Activated T-cell treated with anti-CD3 and anti-CD28 coated beads for 4 hours (primary cell): ENCODE results near the gene PROC.

ENCODE experiments used
- DNase-seq: peaks from one replicate; pipeline ENCODE4 v3.0.0-alpha.2; 2020

PROC gene

DNA sequence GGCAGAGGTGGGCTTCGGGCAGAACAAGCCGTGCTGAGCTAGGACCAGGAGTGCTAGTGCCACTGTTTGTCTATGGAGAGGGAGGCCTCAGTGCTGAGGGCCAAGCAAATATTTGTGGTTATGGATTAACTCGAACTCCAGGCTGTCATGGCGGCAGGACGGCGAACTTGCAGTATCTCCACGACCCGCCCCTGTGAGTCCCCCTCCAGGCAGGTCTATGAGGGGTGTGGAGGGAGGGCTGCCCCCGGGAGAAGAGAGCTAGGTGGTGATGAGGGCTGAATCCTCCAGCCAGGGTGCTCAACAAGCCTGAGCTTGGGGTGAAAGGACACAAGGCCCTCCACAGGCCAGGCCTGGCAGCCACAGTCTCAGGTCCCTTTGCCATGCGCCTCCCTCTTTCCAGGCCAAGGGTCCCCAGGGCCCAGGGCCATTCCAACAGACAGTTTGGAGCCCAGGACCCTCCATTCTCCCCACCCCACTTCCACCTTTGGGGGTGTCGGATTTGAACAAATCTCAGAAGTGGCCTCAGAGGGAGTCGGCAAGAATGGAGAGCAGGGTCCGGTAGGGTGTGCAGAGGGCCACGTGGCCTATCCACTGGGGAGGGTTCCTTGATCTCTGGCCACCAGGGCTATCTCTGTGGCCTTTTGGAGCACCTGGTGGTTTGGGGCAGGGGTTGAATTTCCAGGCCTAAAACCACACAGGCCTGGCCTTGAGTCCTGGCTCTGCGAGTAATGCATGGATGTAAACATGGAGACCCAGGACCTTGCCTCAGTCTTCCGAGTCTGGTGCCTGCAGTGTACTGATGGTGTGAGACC lies at the start of gene PROC:
Gene PROC, plus strand, starts transcription at position 128 of the 812 bp plus-strand sequence. CDS start 1,516 bp downstream, outside the sequence.
- no peak for DNase-seq

DNA sequence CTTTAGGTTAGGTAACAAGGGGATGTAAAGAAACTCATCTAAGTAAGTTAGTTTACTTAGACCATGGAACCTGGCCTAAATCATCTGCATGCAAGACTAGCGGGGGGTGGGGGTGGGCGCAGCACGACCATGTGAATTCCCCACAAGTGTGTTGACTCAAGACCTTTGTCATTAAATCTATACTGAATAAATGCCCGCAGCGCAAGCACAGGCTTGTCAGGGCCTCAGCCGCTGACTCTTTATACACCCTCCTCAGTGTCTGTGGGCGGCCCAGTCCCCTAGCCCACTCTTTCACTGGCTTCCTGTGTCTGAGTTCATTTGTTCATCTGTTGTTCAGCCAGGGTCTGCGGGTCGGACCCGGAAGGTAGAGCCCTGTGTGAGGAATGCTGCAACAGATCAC lies 48.2 kb upstream of the PROC start:
- DNase-seq, result no peak

DNA sequence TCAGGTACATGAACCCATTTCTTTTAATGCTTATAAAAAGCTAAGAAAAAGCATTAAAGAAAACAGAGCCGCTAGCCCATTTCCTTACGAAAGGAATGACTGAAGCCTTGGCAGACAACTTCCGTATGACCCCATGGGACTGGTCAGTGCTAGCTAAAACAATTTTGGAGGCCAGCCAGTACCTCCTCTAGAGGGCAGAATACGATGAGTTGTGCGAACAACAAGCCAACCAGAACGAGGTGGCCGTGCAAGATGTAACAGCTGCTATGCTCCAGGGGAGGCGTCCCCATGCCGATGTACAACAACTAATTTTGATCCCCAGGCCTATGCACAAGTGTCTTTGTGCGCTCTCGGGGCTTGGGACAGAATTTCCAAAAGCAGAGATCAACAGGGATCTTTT lies 47.2 kb upstream of the PROC start:
- no peak for DNase-seq

DNA sequence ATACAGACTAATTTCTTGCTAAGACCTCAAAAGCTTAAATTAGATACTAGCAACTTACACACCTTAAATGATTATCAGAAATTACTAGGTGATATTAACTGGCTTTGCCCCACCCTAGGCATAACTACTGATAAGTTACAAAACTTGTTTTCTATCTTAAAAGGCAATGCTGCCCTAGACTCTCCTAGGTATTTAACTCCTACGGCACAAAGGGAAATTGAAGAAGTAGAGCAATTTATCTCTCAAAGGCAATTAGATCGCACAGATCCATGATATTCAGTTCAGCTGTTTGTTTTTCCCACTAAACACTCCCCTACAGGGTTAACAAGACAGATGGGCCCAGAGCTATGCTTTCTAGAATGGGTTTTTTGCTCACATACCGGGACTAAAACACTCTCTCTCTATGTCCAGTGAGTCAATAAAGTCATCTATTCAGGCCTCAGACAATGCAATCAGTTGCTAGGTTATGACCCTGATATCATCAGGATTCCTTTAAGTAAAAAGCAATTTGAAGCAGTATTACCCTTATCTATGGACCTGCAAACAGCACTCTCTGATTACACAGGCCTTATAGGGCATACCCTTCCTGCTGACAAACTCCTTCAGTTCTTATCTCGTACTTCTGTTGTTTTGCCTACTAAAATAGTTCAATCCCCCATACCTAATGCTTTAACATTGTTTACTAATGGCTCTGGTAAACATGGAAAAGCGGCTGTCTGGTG lies 44.7 kb upstream of the PROC start:
- DNase-seq, result no peak

DNA sequence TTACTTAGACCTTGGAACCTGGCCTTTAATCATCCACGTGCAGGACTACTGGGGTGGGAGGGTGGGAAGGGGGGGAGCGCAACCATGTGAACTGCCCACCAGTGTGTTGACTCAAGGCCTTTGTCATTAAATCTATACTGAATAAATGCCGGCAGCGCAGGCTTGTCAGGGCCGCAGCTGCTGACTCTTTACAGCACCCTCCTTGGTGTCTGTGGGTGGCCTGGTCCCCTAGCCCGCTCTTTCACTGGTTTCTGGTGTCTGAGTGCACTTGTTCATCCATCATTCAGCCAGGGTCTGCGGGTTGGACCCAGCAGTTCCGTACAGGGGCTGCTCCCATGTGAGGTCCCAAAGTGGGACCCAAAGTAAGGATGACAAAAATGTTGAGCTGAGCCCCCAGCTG lies 42.0 kb upstream of the PROC start:
- DNase-seq, result no peak

DNA sequence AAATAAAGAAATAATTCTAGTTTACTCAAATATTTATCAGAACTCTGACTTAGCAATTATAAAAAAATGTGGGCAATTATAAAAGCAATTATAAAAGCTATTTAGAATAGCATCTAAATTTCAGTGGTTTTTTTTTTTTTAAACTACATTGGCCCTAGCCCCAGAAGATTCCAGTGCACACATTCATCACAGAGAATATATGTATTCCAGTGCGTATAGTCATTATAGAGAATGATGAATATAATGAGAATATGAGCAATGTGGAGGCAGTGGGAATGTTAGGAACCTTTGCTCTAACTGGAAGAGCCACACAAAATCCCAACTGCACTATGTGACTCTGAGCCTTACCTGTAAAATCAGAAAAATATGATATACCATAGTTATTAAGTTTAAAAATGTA lies 41.0 kb upstream of the PROC start:
- DNase-seq, result no peak

DNA sequence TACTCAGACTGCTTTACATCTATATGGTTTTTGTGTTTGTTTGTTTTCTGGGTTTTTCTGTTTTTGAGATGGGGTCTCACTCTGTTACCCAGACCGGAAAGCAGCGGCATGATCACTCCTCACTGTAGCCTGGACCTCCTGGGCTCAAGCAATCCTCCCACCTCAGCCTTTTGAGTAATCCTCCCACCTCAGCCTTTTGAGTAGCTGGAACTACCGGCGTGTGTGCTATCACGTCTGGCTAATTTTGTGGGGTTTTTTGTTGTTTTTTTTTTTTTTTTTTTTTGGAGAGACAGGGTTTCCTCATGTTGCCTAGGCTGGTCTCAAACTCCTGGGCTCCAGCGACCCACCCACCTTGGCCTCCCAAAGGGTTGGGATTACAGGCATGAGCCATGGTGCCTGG lies 39.5 kb upstream of the PROC start:
- no peak for DNase-seq

DNA sequence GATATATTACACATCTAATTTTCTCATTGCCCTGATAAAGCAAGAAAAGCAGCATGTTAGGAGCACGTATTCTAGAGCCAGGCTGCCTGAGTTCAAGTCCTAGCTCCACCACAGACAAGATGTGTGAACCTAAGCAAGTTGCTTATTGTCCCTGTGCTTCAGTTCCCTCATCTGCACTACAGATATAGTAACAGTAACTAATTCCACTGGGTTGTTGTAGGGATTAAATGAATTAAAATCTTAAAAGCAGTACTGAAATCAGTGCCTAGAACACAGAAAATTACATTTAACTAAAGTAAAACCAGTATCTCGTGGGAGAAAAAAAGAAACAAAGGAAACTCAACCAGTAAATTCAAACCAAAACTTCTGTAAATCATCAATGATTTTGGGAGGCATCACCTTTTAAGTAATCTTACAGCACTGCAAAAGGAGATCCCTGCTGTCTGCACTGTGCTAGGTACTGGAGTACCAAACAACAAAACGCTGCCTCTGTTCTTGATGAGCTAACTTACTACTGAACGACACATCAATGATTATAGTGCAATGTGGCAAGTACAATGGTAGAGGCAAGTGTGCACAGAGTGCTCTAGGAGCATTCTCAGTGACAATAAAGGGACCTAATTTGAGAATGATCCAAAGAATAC lies 38.4 kb upstream of the PROC start:
- no peak for DNase-seq

DNA sequence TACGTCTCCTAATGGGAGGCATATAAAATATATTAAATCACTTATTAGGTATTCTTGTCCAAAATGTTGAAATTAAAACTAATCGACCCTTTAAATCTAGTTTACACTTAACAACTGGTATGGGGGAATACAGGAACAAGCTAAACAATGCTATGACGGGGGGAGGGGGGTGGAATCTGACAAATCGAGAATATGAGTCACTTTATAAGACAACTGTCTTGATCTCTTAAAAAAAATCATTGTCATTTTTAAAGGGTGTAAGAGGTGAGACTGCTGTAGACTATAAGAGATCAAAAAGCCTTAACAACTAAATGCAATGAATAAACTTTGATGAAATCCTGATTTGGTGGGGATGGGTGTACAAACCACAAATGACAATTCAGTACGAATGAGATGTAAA lies 36.5 kb upstream of the PROC start:
- peak; percentile 31 for DNase-seq

DNA sequence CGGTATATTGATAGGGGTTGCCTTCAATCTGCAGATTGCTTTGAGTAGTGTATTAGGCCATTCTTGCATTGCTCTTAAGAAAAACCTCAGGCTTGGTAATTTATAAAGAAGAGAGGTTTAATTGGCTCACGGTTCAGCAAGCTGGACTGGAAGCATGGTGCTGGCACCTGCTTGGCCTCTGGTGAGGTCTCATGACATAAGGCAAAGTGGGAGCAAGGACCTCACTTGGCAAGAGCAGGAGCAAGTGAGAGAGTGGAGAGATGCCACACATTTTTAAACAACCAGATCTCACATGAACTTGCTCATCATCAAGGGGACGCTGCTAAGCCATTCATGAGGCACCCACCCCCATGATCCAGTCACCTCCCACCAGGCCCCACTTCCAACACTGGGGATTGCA lies 35.4 kb upstream of the PROC start:
- DNase-seq, result no peak

DNA sequence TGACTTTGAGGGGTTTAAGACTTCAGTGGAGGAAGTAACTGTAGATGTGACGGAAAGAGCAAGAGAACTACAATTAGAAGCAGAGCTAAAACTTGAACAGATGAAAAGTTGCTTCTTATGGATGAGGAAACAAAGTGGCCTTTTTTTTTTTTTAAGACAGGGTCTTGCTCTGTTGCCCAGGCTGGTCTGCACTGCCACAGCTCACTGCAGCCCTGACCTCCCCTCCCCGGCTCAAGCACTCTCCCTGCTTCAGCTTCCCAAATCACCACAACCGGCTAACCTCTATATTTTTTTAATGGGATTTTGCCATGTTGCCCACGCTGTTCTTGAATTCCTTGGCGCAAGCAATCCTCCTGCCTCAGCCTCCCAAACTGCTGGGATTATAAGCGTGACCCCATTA lies 33.7 kb upstream of the PROC start:
- DNase-seq, result no peak

DNA sequence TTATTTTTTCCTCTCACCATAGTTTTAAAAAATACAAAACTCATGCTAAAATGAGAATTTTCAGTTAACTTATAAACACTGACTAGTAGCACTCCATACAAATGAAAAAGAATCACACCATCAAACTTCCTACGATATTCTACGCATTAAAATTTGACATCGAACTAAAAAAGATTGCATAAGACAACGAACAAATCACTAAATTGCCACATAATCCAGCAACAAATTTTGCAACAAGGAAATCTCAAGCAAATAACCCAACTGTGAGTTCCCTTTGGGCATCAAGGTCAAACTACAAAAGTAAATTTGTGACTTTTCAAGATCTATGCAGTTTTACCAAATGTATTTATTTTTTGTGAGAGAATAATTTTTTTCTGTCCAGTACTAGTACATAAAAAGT lies 32.0 kb upstream of the PROC start:
- no peak for DNase-seq

DNA sequence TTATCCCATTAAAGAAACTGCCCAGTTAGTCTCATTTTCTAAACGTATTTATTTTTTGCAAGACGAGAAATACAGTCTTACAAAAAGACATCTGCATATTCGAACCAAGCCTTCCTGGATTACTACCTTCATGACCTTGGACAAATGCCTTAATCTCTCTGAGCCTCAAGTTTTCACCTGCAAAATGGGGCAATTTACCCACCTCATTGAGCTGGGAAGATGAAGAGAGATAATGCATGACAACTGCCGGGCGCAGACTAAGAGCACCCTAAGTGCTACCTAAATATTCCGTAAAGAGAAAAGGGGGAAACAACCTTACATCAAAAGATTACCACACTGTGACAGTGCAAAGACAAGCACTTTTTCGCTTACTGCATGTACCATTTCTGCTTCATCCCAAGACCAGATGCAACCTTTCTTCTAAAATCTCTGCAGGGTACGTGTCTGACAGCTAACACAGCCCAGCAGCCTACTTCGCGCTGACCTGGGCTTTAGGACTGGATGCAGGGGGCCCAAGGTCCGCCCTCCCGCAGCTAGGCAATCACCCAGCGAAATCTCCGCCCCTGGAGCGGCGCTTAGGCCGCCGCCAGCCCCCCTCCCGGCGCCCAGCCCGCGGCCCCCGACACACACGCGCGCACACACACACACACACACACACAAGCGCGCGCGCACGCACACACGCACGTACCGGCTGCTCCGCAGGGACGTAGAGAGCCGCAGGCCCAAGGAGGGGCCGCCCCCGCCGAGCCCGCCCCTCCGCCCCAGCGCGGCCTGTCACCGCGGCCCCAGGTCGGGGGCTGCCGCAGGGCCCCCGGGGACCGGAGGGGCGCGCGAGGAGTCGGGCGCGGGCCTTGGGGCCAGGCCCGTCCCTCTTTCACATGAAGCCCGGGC lies 31.2 kb upstream of the PROC start:
- peak; percentile 56 for DNase-seq

DNA sequence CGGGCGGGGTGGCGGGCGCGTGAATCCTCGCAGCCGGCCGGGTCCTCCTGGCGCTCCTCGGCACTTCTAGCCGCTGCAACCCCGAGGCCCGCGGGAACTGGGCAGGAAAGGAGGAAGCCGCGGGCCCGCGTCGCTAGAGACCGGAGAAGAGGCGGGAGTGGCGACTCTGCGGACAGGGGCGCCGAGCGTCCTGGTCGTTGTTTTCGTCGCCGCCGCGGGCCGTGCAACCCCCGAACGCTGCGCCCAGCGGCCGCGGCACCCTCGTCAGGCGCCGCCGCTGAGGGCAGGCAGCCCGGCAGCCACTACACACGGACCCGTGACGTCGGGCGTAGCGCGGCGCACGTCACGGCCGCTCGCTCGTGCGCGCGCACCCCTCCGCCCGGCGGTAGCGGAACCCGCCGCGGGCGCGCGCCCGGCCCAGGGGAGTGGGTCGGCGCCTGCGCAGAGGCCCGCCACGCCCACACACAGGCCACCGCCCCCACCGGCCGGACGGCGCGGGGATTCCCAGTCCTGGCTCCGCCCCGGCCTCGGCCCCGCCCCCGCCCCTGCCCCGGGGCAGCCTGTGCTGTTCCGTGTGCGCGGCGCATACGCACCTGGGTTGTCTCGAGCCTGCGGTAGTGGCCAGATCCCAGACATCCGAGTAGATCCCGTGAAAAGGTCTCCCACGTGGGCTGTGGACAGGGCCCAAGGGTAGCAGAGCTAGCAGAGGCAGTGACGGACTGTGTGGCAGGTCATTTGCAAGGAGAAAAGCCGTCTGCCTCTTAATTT lies 30.4 kb upstream of the PROC start, which contains the start of gene MAP3K2:
Gene MAP3K2, minus strand, starts transcription at position 321 of the 768 bp plus-strand sequence. CDS start 44,846 bp downstream, outside the sequence.
- DNase-seq, result peak; percentile 98

DNA sequence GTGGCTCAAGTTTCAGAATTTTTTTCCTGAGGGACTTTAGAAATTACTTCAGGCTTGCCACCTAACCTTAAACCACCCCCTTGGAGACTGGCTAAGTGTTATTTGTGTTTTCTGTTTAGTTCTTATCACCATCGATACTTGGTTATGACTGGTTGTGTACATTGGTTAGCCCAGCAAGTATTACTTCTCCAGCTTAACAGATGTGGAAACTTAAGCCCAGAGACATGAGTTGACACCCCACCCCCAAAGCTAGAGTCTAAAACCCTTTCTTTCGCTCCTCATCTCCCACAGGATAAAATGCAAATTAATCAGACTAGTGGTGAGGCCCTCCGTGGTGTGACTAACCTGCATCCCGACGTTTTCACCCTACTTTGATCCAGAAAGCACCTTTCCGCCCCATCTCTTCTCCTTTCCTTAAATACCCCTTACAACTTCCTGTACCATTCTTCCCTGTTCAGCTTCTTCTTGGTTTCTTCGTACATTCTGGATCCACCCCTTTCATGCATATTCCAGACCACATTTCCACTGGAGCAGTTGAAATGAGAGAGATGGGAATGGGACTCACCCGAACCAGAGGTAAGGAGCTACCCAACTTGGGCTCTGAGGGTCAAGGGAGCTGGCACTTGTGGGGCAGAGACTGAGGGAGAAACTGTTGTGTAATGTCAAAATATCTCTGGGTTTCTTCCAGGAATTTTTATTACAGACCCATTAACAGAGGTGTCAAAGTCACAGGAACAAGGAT lies 29.6 kb upstream of the PROC start:
- DNase-seq, result no peak

DNA sequence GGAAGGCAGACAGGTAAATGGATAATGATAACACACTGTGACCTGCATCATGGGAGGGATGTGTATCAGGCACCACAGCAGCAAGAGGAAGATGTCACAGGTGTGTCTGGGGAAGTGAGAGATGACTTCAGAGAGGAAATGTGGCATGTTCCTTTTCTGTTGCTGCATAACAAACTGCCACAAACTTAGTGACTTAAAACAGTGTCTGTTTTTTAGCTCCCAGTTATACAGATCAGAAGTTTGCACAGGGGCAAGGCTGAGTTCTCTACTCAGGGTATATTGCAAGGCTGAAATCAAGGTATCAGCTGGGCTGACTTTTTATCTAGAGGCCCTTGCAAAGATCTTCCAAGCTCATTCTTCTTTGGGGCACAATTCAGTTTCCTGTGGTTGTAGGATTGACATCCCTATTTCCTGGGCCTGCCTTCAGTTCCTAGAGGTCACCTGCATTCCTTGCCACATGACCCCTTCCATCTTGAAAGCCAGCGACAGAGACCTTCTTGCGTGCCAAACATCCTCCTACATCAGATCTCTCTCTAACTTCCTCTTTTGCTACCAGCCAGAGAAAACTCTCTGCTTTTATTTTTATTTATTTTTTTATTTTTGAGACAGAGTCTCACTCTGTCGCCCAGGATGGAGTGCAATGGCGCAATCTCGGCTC lies 28.3 kb upstream of the PROC start:
- DNase-seq, result no peak

DNA sequence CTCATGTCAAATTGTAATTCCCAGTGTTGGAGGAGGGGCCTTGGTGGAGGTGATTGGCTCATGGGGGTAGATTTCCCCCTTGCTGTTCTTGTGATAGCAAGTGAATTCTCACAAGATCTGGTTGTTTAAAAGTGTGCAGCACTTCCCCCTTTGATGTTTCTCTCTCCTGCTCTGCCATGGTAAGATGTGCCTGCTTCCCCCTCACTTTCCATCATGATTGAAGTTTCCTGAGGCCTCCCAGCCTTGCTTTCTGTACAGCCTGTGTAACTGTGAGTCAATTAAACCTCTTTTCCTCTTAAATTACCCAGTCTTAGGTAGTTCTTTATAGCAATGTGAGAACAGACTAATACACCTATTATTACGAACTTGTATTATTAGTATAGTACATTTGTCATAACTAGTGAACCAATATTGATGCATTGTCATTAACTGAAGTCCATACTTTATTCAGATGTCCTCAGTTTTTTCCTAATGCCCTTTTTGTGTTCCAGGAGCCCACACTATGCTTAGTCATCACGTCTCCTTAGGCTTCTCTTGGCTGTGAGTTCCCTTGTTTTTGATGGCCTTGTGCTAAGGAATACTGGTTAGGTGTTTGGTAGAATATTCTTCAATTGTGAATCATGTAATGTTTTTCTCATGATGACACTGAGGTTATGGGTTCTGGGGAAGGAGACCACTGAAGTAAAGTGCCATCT lies 25.9 kb upstream of the PROC start:
- DNase-seq, result no peak

DNA sequence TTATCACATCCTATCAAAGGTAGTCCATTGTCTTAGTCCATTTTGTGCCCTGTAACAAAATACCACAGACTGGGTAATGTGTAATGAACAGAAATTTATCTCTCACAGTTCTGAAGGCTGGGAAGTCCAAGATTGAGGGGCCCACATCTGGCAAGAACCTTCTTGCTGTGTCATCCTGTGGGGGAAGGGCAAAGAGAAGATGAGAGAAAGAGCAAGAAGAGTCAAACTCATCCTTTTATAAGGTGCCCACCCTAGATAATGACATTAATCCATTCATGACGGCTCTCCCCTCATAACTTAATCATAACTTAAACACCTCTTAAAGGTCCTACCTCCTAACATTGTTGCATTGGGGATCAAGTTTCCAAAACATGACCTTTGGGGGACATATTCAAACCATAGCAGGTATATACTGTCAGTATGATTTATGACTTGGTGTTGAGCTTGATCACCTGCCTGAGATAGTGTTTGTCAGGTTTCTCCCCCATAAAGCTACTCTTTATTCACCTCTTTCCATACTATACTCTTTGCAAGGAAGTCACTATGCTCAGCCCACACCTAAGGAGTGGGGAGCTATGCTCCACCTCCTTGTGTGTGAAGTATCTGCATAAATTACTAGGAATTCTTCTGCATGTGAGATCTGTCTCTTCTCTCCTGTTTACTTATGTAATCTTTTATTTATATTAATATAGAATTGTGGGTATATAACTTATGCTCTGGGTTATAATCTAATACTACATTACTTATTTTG lies 25.2 kb upstream of the PROC start:
- no peak for DNase-seq

DNA sequence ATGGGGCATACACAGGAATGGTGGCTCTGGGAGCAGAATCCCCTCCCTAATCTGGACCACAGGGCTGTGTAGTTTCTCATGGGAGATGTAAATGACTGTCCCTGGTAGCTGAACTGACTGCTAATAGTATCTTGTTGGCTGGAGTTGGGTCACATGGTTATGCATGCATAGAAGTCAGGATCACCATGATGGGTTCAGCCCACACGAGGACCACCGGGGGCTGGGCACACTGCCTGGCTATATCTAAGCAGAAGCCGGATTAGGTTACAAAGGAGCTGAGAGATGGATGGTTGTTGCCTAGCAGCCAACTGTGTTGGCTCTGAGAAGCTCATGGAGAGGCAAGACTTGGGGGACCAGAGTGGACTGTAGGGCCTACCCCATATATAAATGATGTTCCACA lies 23.7 kb upstream of the PROC start:
- DNase-seq, result no peak
